H1 (cell line): ENCODE measurements around the gene PTH1R. TPM values are rescaled to one million over a fixed set of nuclear protein-coding genes. Genes with fewer than 3 reads are reported as not detected.

ENCODE experiments used
- CTCF ChIA-PET: fragments of 300-600 bp; sonication (Branson Sonifier 250); formaldehyde crosslinking; loops from one replicate; lab custom pipeline; 2021; ENCODE audit not compliant: partially characterized antibody; lab: Charles Lee
- POLR2A ChIA-PET: fragments of 300-600 bp; sonication (Branson Sonifier 250); formaldehyde crosslinking; loops from one replicate; lab custom pipeline; 2021; ENCODE audit warnings: inconsistent platforms; ENCODE audit not compliant: partially characterized antibody; lab: Charles Lee
- DNase-seq, 2 experiments: peaks; one replicate each; pipeline versions ENCODE4 v3.0.0 to v3.0.0-alpha.2; 2010 to 2022; ENCODE audit warnings: low spot score in 2 of 2, low read depth in 1 of 2, mixed read lengths in 1 of 2
- FAIRE-seq: peaks from 2 replicates; lab custom pipeline; 2011; peaks lifted over from hg19 to GRCh38; lab: Jason Lieb, UNC
- H2AFZ ChIP-seq: 2 replicates; pipeline ENCODE4 v1.8.1; 2012; ENCODE audit warnings: low read length, inconsistent platforms
- H2AK5ac ChIP-seq: 2 replicates; pipeline ENCODE4 v1.6.1; 2013; ENCODE audit warnings: low read depth, low read length
- H2BK120ac ChIP-seq: replicated peaks from 2 replicates; pipeline ENCODE3; 2013; ENCODE audit warnings: low read depth, low read length, inconsistent platforms
- H2BK12ac ChIP-seq: 2 replicates; pipeline ENCODE4 v1.6.1; 2013; ENCODE audit warnings: low read depth, low read length
- H2BK15ac ChIP-seq: 2 replicates; pipeline ENCODE4 v1.6.1; 2013; ENCODE audit warnings: low read length
- H2BK20ac ChIP-seq: 2 replicates; pipeline ENCODE4 v1.6.1; 2013; ENCODE audit warnings: low read length
- H2BK5ac ChIP-seq: 2 replicates; pipeline ENCODE4 v1.6.1; 2013; ENCODE audit warnings: low read depth, low read length
- H3K14ac ChIP-seq: 2 replicates; pipeline ENCODE4 v1.6.1; 2013; ENCODE audit warnings: inconsistent platforms; ENCODE audit not compliant: insufficient read length
- H3K18ac ChIP-seq: 2 replicates; pipeline ENCODE4 v1.6.1; 2013; ENCODE audit warnings: low read length; ENCODE audit errors: extremely low read depth
- H3K23ac ChIP-seq: 2 replicates; pipeline ENCODE4 v1.6.1; 2013; ENCODE audit warnings: inconsistent platforms; ENCODE audit not compliant: insufficient read length
- H3K23me2 ChIP-seq: 2 replicates; pipeline ENCODE4 v1.6.1; 2013; ENCODE audit warnings: low read depth, low read length
- H3K27ac ChIP-seq: 2 replicates; pipeline ENCODE4 v1.6.1; 2011; ENCODE audit warnings: low read depth, low read length, inconsistent platforms
- H3K27me3 ChIP-seq, 4 experiments: replicated peaks in 1 of 4; 1 replicate in 1 of 4; 2 replicates in 3 of 4; pipeline versions ENCODE4 v1.6.1 to v1.8.1; 2011 to 2013; ENCODE audit warnings: low read length in 3 of 4, mild to moderate bottlenecking in 3 of 4, inconsistent platforms in 2 of 4, mixed read lengths in 2 of 4, moderate library complexity in 1 of 4; ENCODE audit not compliant: control insufficient read depth in 3 of 4, insufficient read depth in 3 of 4; ENCODE audit errors: extremely low read depth in 1 of 4
- H3K36me3 ChIP-seq, 4 experiments: 2 replicates each; pipeline versions ENCODE4 v1.6.1 to v1.8.1; 2011 to 2013; ENCODE audit warnings: mild to moderate bottlenecking in 4 of 4, low read length in 3 of 4, moderate library complexity in 2 of 4, control low read depth in 1 of 4, inconsistent platforms in 1 of 4; ENCODE audit not compliant: insufficient read depth in 4 of 4, control insufficient read depth in 2 of 4
- H3K4ac ChIP-seq: replicated peaks from 2 replicates; pipeline ENCODE3; 2013; ENCODE audit warnings: low read length, low read depth, mixed read lengths, inconsistent platforms; ENCODE audit not compliant: insufficient read length
- H3K4me1 ChIP-seq, 4 experiments: replicated peaks in 1 of 4; 1 replicate in 1 of 4; 2 replicates in 3 of 4; pipeline versions ENCODE4 v1.6.1 to v1.8.1; 2011 to 2013; ENCODE audit warnings: low read length in 3 of 4, inconsistent platforms in 2 of 4, mixed read lengths in 1 of 4; ENCODE audit not compliant: insufficient read depth in 4 of 4, control insufficient read depth in 3 of 4
- H3K4me2 ChIP-seq, 2 experiments: 2 replicates each; pipeline versions ENCODE4 v1.6.1 to v1.8.1; 2011 to 2013; ENCODE audit warnings: low read depth in 2 of 2, low read length in 2 of 2, control low read depth in 1 of 2, inconsistent platforms in 1 of 2, mild to moderate bottlenecking in 1 of 2; ENCODE audit not compliant: insufficient read depth in 1 of 2
- H3K4me3 ChIP-seq, 4 experiments: fragments of 200-600, 300-600 bp in 1 of 4; sonication (generic), shearing (Covaris generic), sonication (Bioruptor Twin) in 1 of 4; 2 replicates each; pipeline versions ENCODE4 v1.5.1 to v1.8.1; 2011 to 2016; ENCODE audit warnings: low read length in 4 of 4, low read depth in 3 of 4, control low read depth in 2 of 4, inconsistent platforms in 2 of 4, mild to moderate bottlenecking in 2 of 4, mixed read lengths in 1 of 4, moderate library complexity in 1 of 4; ENCODE audit not compliant: insufficient read depth in 2 of 4; ENCODE audit errors: extremely low read depth in 1 of 4
- H3K56ac ChIP-seq: replicated peaks from 2 replicates; pipeline ENCODE3; 2013; ENCODE audit warnings: low read depth, mild to moderate bottlenecking, mixed read lengths, low read length, inconsistent platforms; ENCODE audit not compliant: insufficient read length
- H3K79me1 ChIP-seq: 2 replicates; pipeline ENCODE4 v1.6.1; 2013; ENCODE audit warnings: low read depth, low read length, control low read depth
- H3K79me2 ChIP-seq, 2 experiments: 2 replicates each; pipeline versions ENCODE4 v1.6.1 to v1.8.1; 2012 to 2013; ENCODE audit warnings: low read length in 2 of 2, mild to moderate bottlenecking in 2 of 2, inconsistent platforms in 1 of 2; ENCODE audit not compliant: insufficient read depth in 2 of 2, control insufficient read depth in 1 of 2
- H3K9ac ChIP-seq, 4 experiments: replicated peaks in 1 of 4; 1 replicate in 1 of 4; 2 replicates in 3 of 4; pipeline versions ENCODE4 v1.6.1 to v1.8.1; 2011 to 2013; ENCODE audit warnings: low read depth in 3 of 4, low read length in 3 of 4, control low read depth in 2 of 4, mild to moderate bottlenecking in 2 of 4, moderate library complexity in 2 of 4, inconsistent platforms in 1 of 4; ENCODE audit errors: extremely low read depth in 1 of 4
- H3K9me3 ChIP-seq, 2 experiments: 2 replicates each; pipeline versions ENCODE4 v1.6.1 to v1.8.1; 2012 to 2013; ENCODE audit warnings: mild to moderate bottlenecking in 2 of 2, moderate library complexity in 2 of 2, control low read depth in 1 of 2, inconsistent platforms in 1 of 2, low read depth in 1 of 2, low read length in 1 of 2, mixed read lengths in 1 of 2; ENCODE audit not compliant: insufficient read depth in 2 of 2
- H4K20me1 ChIP-seq, 2 experiments: replicated peaks in 1 of 2; 2 replicates each; pipeline versions ENCODE3 to v1.8.1; 2011 to 2013; ENCODE audit warnings: inconsistent platforms in 2 of 2, low read length in 2 of 2, mild to moderate bottlenecking in 1 of 2; ENCODE audit not compliant: insufficient read depth in 2 of 2, control insufficient read depth in 1 of 2
- H4K5ac ChIP-seq: 2 replicates; pipeline ENCODE4 v1.6.1; 2013; ENCODE audit warnings: low read length, low read depth, mixed read lengths, inconsistent platforms; ENCODE audit not compliant: insufficient read length
- H4K8ac ChIP-seq: 2 replicates; pipeline ENCODE4 v1.8.0; 2013; ENCODE audit warnings: mild to moderate bottlenecking, moderate library complexity, low read length, inconsistent platforms; ENCODE audit not compliant: insufficient read depth; ENCODE audit errors: extremely low read depth
- H4K91ac ChIP-seq: replicated peaks from 2 replicates; pipeline ENCODE3; 2013; ENCODE audit warnings: low read length, mixed read lengths, inconsistent platforms; ENCODE audit not compliant: insufficient read length
- ASH2L ChIP-seq: fragments of 200-600, 300-600 bp; sonication (generic); IDR thresholded peaks from one replicate; pipeline ENCODE4 v1.7.1; 2017; ENCODE audit warnings: low read length
- CHD1 ChIP-seq: IDR thresholded peaks from 2 replicates; pipeline ENCODE4 v1.6.1; 2012; ENCODE audit warnings: low read depth, low read length, improper control_type of control experiment
- CTCF ChIP-seq, 3 experiments: IDR thresholded peaks; 1 replicate in 2 of 3; 2 replicates in 1 of 3; pipeline versions ENCODE4 v1.5.1 to v1.6.1; 2011; ENCODE audit warnings: low read length in 3 of 3, mild to moderate bottlenecking in 3 of 3, inconsistent platforms in 2 of 3, low read depth in 1 of 3, moderate library complexity in 1 of 3; ENCODE audit not compliant: insufficient read depth in 1 of 3; ENCODE audit errors: control extremely low read depth in 1 of 3
- FOSL1 ChIP-seq: IDR thresholded peaks from 2 replicates; pipeline ENCODE4 v1.6.1; 2011; ENCODE audit warnings: mild to moderate bottlenecking, low read depth, low read length, moderate library complexity; ENCODE audit not compliant: insufficient read depth
- PHF8 ChIP-seq: fragments of 200-600 bp; sonication (generic); conservative IDR thresholded peaks from 2 replicates; pipeline ENCODE4 v1.7.1; 2012; ENCODE audit warnings: low read depth, mild to moderate bottlenecking, inconsistent platforms, low read length, moderate library complexity
- RFX5 ChIP-seq: IDR thresholded peaks from 2 replicates; pipeline ENCODE4 v1.6.1; 2011; ENCODE audit warnings: low read depth, low read length, improper control_type of control experiment, borderline replicate concordance
- SAP30 ChIP-seq: fragments of 300-600 bp; sonication (generic); IDR thresholded peaks from 2 replicates; pipeline ENCODE4 v1.7.1; 2012; ENCODE audit warnings: low read length, moderate library complexity, mild to moderate bottlenecking, inconsistent platforms; ENCODE audit not compliant: insufficient read depth, insufficient replicate concordance
- SP4 ChIP-seq: IDR thresholded peaks from 2 replicates; pipeline ENCODE4 v1.6.1; 2012; ENCODE audit warnings: low read length, inconsistent platforms
- TCF12 ChIP-seq: IDR thresholded peaks from 2 replicates; pipeline ENCODE4 v1.6.1; 2011; ENCODE audit warnings: low read depth, mild to moderate bottlenecking, low read length
- USF2 ChIP-seq: IDR thresholded peaks from 2 replicates; pipeline ENCODE4 v1.6.1; 2011; ENCODE audit warnings: low read length, improper control_type of control experiment
- WGBS, 2 experiments: shearing (Covaris generic) in 1 of 2; methylation state at CpG; one replicate each; pipeline versions ENCODE4 v1.1.6 to v1.1.7; 2013 to 2015; ENCODE audit warnings: low lambda C conversion rate in 2 of 2, mixed read lengths in 2 of 2, inconsistent platforms in 1 of 2, low coverage in 1 of 2, missing lambda C conversion rate in 1 of 2; ENCODE audit not compliant: insufficient replicate concordance in 2 of 2, insufficient coverage in 1 of 2, insufficient read length in 1 of 2; ENCODE audit errors: extremely low coverage in 1 of 2, missing lambda C conversion rate in 1 of 2; 5-methylcytosine and 5-hydroxymethylcytosine counted together
- polyA plus RNA-seq, 7 experiments: library from polyadenylated mRNA; depleted of rRNA in 3 of 7; stranded (reverse) in 5 of 7; unstranded in 2 of 7; fragments of >200 nt in 5 of 7; fragments of 200-250 nt in 2 of 7; gene quantifications; 1 replicate in 5 of 7; 2 replicates in 1 of 7; 4 replicates in 1 of 7; pipeline versions ENCODE4 v1.2.1 to v1.2.3, GENCODE V29; 2011 to 2013; ENCODE audit warnings: missing spikeins in 2 of 7, mixed read lengths in 2 of 7
- total RNA-seq: library from RNA; stranded (reverse); fragmentation: NEBNext Ultra II Directional; extraction: Animal tissue kit (Norgen Biotek cat#: 25700); gene quantifications from 2 replicates; pipeline ENCODE4 v1.2.1, GENCODE V29; 2021

Gene PTH1R
- total and polyA plus RNA-seq, 2 of the 8 experiments (the other 6 are each of a cell fraction or from before 2014, with no cell fraction given): 0.57 to 1.5 TPM

- Histone ChIP-seq H3K4ac (no peak overlapping the region), H3K9me3 (no peaks in the 10 kb centered on the region), H3K56ac (no peak overlapping the region), H3K36me3 (peaks cover 0 to 6% (median 1%) of the 10 kb centered on the region in 4 experiments; a peak in 3 of 8 replicates), H3K27me3 (no peaks in the 10 kb centered on the region), H3K4me1 (peaks cover 5 to 14% (median 9%) of the 10 kb centered on the region in 4 experiments; a peak in 5 of 7 replicates), H3K4me2 (no peak overlapping the region; a peak in 1 of 4 replicates), H2BK12ac (no peak overlapping the region), H2BK20ac (no peak overlapping the region), H2AK5ac (no peak overlapping the region), H2BK5ac (no peak overlapping the region), H3K4me3 (no peak overlapping the region), H4K20me1 (peaks cover 42 to 54% of the 10 kb centered on the region in 2 experiments), H2BK15ac (no peak overlapping the region), H4K8ac (no peak overlapping the region), H3K23ac (no peak overlapping the region), H4K5ac (no peak overlapping the region), H4K91ac (no peak overlapping the region), H3K27ac (no peak overlapping the region), H3K79me1 (peaks cover 43% of the 10 kb centered on the region), H3K18ac (no peak overlapping the region), H2BK120ac (no peak overlapping the region), H2AFZ (no peak overlapping the region), H3K14ac (no peak overlapping the region), H3K23me2 (no peaks in the 10 kb centered on the region; the same call in 1 of the 2 replicates), H3K79me2 (peaks cover 12 to 93% of the 10 kb centered on the region in 2 experiments), H3K9ac (no peak overlapping the region)
- ChIA-PET POLR2A (interaction anchor here (1.0 to 1.7 kb wide), 3 partner anchors 9 to 48 kb away, joined by 3 to 8 read pairs (median 4); no protein-coding TSS in a partner anchor), CTCF (interaction anchor here (0.9 to 1.9 kb wide), 5 partner anchors 8 to 25 kb away, joined by 3 to 8 read pairs (median 6); no protein-coding TSS in a partner anchor)
- whole genome bisulfite sequencing, 2 experiments: 89% methylated on average over 7 of the region's 8 CpGs; no CpG with 5 or more reads in 1 of the 2 experiments
- FAIRE-seq (no peak), DNase-seq (no peak)
- TF ChIP-seq USF2 (no peak), SP4 (no peak), TCF12 (no peak), RFX5 (no peak), CHD1 (no peak), SAP30 (no peak), FOSL1 (no peak), PHF8 (no peak), ASH2L (no peak), CTCF (IDR thresholded peaks at IDR 0.05; ENCODE audit: control extremely low read depth in 1 of 3, insufficient read depth in 1 of 3, low read depth in 1 of 3, low read length in 3 of 3) (no peak)
These were observed 66.7 kb downstream of the PTH1R start for GRCh38 chr3:46944191-46944590.
